ENCODE data around the gene MAZ.

- TF ChIP-seq, protein P1, sequence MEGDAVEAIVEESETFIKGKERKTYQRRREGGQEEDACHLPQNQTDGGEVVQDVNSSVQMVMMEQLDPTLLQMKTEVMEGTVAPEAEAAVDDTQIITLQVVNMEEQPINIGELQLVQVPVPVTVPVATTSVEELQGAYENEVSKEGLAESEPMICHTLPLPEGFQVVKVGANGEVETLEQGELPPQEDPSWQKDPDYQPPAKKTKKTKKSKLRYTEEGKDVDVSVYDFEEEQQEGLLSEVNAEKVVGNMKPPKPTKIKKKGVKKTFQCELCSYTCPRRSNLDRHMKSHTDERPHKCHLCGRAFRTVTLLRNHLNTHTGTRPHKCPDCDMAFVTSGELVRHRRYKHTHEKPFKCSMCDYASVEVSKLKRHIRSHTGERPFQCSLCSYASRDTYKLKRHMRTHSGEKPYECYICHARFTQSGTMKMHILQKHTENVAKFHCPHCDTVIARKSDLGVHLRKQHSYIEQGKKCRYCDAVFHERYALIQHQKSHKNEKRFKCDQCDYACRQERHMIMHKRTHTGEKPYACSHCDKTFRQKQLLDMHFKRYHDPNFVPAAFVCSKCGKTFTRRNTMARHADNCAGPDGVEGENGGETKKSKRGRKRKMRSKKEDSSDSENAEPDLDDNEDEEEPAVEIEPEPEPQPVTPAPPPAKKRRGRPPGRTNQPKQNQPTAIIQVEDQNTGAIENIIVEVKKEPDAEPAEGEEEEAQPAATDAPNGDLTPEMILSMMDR (IDR thresholded peaks at IDR 0.05; ENCODE audit: insufficient read depth, low read length), result peak; percentile 13
- TF ChIP-seq POLR2AphosphoS5 (IDR thresholded peaks at IDR 0.05; ENCODE audit: low read depth), result no peak
These were observed 10.5 kb downstream of the MAZ start for GRCh38 chr16:29816694-29817441.

Measured in HL-60 (cell line).